Heart left ventricle (tissue), 16 donors: ENCODE data around the gene ATAD3B. TPM values are rescaled to one million over a fixed set of nuclear protein-coding genes. Genes with fewer than 3 reads are reported as not detected.
"Not testable (repeated sequence)": the region's sequence is repeated elsewhere in the genome, so short reads cannot be mapped to it uniquely, and the experiment has no call there.

Source experiments
- ATAC-seq, 4 donors: fragments of 200-7000 bp; cut with Tn5 transposase; one replicate each; pipeline ENCODE4 v1.9.1; 2020 to 2022; ENCODE audit warnings: moderate library complexity in 4 of 4, mild to moderate bottlenecking in 3 of 4, moderate number of reproducible peaks in 1 of 4
- DNase-seq, 5 donors: peaks; one replicate each; pipeline ENCODE4 v3.0.0-alpha.2; 2020
- H3K27ac ChIP-seq, 12 donors: fragments of 200-600 bp; sonication (generic) in 4 of 12; one replicate each; pipeline versions ENCODE4 v1.5.0 to v1.8.0; 2016 to 2022; ENCODE audit warnings: mild to moderate bottlenecking in 2 of 12
- H3K27me3 ChIP-seq, 9 donors: fragments of 200-600 bp; sonication (generic) in 2 of 9; one replicate each; pipeline versions ENCODE4 v1.5.1 to v1.8.0; 2016 to 2022; ENCODE audit warnings: mild to moderate bottlenecking in 3 of 9
- H3K36me3 ChIP-seq, 9 donors: fragments of 200-600 bp; sonication (generic) in 2 of 9; one replicate each; pipeline versions ENCODE4 v1.5.0 to v1.8.0; 2018 to 2022; ENCODE audit warnings: mild to moderate bottlenecking in 2 of 9
- H3K4me1 ChIP-seq, 12 donors: fragments of 200-600 bp; sonication (generic) in 4 of 12; one replicate each; pipeline versions ENCODE4 v1.5.0 to v1.8.0; 2016 to 2022; ENCODE audit warnings: mild to moderate bottlenecking in 3 of 12
- H3K4me3 ChIP-seq, 12 donors: fragments of 200-600 bp; sonication (generic) in 4 of 12; one replicate each; pipeline versions ENCODE4 v1.5.0 to v1.8.0; 2017 to 2022; ENCODE audit warnings: mild to moderate bottlenecking in 9 of 12, moderate library complexity in 4 of 12
- H3K9me3 ChIP-seq, 12 donors: fragments of 200-600 bp; sonication (generic) in 4 of 12; one replicate each; pipeline versions ENCODE4 v1.5.0 to v1.8.0; 2016 to 2022; ENCODE audit warnings: mild to moderate bottlenecking in 1 of 12
- POLR2A ChIP-seq, 2 donors: fragments of 450-650 bp; IDR thresholded peaks; one replicate each; pipeline ENCODE4 v1.6.1; 2017; ENCODE audit warnings: antibody characterized with exemption in 2 of 2, mild to moderate bottlenecking in 2 of 2, moderate library complexity in 2 of 2
- WGBS, 4 donors: extraction: QIAGEN DNeasy Blood & Tissue Kit in 2 of 4; methylation state at CpG; one replicate each; pipeline versions ENCODE4 v1.1.5 to v1.1.7; 2013 to 2018; 5-methylcytosine and 5-hydroxymethylcytosine counted together
- intact Hi-C, 10 donors: fragments of 100-400 bp; cut with DNase I; formaldehyde crosslinking; loops; one replicate each; pipeline versions ENCODE4 v1.11.1 to v1.14.2; 2022
- polyA plus RNA-seq, 2 donors: library from polyadenylated mRNA; stranded (reverse); fragments of 200-250 nt; gene quantifications; one replicate each; pipeline ENCODE4 v1.2.3, GENCODE V29; 2013
- total RNA-seq, 9 donors: library from RNA; depleted of rRNA in 2 of 9; stranded (reverse); fragments of >200 nt in 2 of 9; fragmentation: NEBNext Ultra II Directional in 3 of 9; extraction: Animal tissue kit (Norgen Biotek cat#: 25700) in 3 of 9; gene quantifications; one replicate each; pipeline versions ENCODE4 v1.1.0 to v1.2.4, GENCODE V29; 2016 to 2023
- TF ChIP-seq, protein P1 (sequence below), 12 donors: fragments of 200-600 bp; sonication (generic) in 4 of 12; IDR thresholded peaks; one replicate each; pipeline versions ENCODE4 v1.5.0 to v1.8.0; 2018 to 2022; ENCODE audit warnings: antibody characterized with exemption in 12 of 12, mild to moderate bottlenecking in 5 of 12
- donor health status: ischemic (EF 13 %, LVEDD 7.1; RV severe dilation, severe dysfunction).
- donor health status: healthy with polysubstance abuse.
- donor health status: DM: no; HTN: yes; CAD: no.
- donor health status: DM: no; HTN: no; CAD: no.
- donor health status: ischemic (EF 25% LVEDD 6.9; RV normal size, moderate dysfunction).
- donor health status: ischemic (EF 25% LVEDD 5.7; RV mildly dilated, moderate dysfunction).
- donor health status: healthy.
- donor health status: DM: yes; HTN: yes; CAD: no.
- donor health status: ischemic (EF 35%, LVEDD 5.7; RV mildly dilated, moderate dysfunction).
- donor health status: nonischemic (EF 11% LVEDD 7.7; RV severe dilation, severe dysfunction).
- donor health status: DM: yes; HTN: yes; CAD: no.
- donor health status: PGD.
- donor health status: ischemic (EF 29% LVEDD 5.4; RV normal size, mild dysfunction).
- donor health status: nonischemic (EF 23%, LVEDD 6.1; RV moderate dilation, normal function).

Gene ATAD3B
- total and polyA plus RNA-seq, 11 donors: 2.2 to 15.6 (median 7.0) TPM

DNA sequence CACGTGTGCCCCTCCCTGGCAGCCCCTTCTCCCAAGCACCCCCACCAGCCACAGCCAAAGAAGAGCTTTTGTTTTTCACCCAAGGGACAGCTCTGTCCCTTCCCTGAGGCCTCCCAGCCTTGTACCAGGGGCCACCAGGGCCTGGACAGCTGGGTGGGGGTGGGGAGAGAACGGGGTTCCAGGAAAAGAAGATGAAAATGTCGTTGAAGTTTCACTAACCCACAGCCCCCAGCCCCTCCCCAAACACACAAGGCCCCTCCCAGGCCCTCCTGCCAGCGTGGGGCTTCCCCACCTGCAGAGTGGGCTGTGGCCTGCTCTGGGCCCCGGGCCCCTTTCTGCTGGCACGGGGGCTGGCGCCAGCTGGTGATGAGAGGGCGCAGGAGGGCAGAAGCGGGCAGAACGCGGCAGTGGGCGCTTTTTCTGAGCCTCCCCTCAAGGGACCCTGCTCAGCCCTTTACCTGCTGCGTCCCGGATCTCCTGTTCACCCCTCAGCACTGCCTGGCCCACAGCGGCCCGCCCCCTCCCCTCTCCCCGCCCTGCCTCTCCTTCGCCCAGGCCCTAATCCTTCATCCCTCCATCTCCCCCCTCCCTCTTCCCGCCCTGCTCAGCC is 45.0 kb upstream of the ATAD3B start:
- peak in 2 of 5 donors; percentile 15 to 64 for DNase-seq
- Histone ChIP-seq H3K27ac (peak overlapping the region in 1 of 12 donors; percentile 26), H3K27me3 (peaks cover 0 to 14% (median 0%) of the 10 kb centered on the region in 9 donors), H3K4me1 (peaks cover 0 to 38% (median 27%) of the 10 kb centered on the region in 12 donors), H3K4me3 (no peak overlapping the region), H3K36me3 (no peaks in the 10 kb centered on the region), H3K9me3 (no peaks in the 10 kb centered on the region)
- 44 to 68% (median 62%) methylated on average over 7 to 19 of the region's 19 CpGs for WGBS, 4 donors
- TF ChIP-seq POLR2A (IDR thresholded peaks at IDR 0.05): no peak
- intact Hi-C loops: no loop called here
- ATAC-seq: no peak

DNA sequence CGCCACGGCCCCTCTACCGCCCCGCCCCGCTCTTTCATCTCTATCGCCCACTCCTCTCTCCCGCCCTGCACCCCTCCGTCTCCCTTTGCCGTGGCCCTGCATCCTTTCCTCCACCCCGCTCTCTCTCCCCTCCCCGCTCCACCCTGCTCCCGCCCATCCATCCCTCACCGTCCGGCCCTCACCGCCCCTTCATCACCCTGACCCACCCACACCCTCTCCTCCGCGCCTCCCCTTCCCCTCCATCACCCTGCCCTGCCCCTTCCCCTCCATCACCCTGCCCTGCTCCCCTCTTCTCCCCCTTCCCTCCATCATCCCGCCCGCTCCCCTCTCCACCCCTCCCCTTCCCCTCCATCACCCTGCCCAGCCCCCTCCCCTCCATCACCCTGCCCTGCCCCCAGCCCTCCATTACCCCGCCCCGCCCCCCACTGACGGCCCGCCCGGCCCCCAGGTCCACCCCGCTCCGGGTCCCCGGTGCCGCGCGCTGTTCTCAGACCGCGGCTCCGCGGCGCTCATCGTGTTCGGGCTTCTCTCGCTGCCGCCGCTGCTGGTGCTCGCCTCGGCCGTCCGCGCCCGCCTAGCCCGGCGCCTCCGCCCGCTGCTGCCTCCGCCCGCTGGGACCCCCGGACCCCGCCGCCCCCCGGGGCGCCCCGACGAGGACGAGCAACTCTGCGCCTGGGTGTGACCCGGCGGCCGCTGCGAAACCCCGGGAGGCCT is 44.3 kb upstream of the ATAD3B start:
- 10 to 60% (median 25%) methylated on average over 19 to 66 of the region's 66 CpGs for WGBS, 4 donors
- TF ChIP-seq POLR2A (IDR thresholded peaks at IDR 0.05): no peak
- TF ChIP-seq, protein P1, sequence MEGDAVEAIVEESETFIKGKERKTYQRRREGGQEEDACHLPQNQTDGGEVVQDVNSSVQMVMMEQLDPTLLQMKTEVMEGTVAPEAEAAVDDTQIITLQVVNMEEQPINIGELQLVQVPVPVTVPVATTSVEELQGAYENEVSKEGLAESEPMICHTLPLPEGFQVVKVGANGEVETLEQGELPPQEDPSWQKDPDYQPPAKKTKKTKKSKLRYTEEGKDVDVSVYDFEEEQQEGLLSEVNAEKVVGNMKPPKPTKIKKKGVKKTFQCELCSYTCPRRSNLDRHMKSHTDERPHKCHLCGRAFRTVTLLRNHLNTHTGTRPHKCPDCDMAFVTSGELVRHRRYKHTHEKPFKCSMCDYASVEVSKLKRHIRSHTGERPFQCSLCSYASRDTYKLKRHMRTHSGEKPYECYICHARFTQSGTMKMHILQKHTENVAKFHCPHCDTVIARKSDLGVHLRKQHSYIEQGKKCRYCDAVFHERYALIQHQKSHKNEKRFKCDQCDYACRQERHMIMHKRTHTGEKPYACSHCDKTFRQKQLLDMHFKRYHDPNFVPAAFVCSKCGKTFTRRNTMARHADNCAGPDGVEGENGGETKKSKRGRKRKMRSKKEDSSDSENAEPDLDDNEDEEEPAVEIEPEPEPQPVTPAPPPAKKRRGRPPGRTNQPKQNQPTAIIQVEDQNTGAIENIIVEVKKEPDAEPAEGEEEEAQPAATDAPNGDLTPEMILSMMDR (IDR thresholded peaks at IDR 0.05): no peak
- Histone ChIP-seq H3K27ac (peak overlapping the region in 5 of 12 donors; percentile 26 to 96 (median 43)), H3K36me3 (no peaks in the 10 kb centered on the region), H3K4me1 (peaks cover 2 to 43% (median 34%) of the 10 kb centered on the region in 12 donors), H3K27me3 (peaks cover 0 to 14% (median 0%) of the 10 kb centered on the region in 9 donors), H3K9me3 (no peaks in the 10 kb centered on the region), H3K4me3 (peak overlapping the region; percentile 10 to 63 (median 50))
- ATAC-seq (no peak), DNase-seq (peak in 3 of 5 donors; percentile 30 to 67 (median 50))
- intact Hi-C loops: no loop called here

DNA sequence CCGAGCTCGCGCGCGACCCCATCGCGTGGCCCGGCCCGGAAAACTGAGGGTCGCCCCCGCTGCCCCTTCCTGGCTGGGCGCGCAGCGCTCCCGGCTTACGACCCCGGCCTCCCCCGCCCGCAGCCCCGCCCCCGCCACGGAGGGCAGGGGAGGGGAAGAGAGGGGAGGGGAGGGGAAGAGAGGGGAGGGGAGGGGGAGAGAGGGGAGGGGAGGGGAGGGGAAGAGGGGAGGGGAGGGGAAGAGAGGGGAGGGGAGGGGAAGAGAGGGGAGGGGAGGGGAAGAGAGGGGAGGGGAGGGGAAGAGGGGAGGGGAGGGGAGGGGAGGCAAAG is 43.8 kb upstream of the ATAD3B start:
- H3K9me3 ChIP-seq: no peaks in the 10 kb centered on the region
- DNase-seq (no peak), ATAC-seq (no peak)
- TF ChIP-seq, protein P1 (IDR thresholded peaks at IDR 0.05): no peak
- no peak for TF ChIP-seq POLR2A (IDR thresholded peaks at IDR 0.05)
- H3K27me3 ChIP-seq: peaks cover 0 to 14% (median 0%) of the 10 kb centered on the region in 9 donors
- no peaks in the 10 kb centered on the region for H3K36me3 ChIP-seq
- H3K4me3 ChIP-seq: peak overlapping the region; percentile 10 to 63 (median 50)
- peak overlapping the region in 5 of 12 donors; percentile 26 to 96 (median 43) for H3K27ac ChIP-seq
- intact Hi-C loops: no loop called here
- H3K4me1 ChIP-seq: peaks cover 7 to 49% (median 39%) of the 10 kb centered on the region in 12 donors
- 0 to 1% (median 0%) methylated on average over 6 to 21 of the region's 22 CpGs; no CpG with 5 or more reads in 1 of the 4 donors for WGBS, 4 donors

DNA sequence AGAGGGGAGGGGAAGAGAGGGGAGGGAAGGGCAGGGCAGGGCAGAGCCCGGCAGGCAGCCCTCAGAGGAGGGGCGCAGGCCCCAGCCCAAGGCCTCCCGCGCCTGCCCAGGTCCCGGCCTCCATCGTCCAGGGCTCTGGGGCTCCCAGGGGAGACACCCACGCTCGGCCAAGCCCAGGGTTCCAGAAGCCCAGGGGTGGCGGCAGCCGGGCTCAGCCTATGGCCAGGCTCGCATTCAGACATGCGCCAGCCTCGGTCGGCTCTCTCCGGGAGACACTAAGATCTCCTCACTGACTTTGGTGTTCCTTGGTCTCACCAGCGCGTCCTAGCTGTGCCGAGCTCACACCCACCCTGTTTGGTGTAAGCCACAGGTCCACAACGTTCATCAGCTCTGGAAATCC is 43.4 kb upstream of the ATAD3B start:
- peak overlapping the region in 4 of 12 donors; percentile 40 to 96 (median 51) for H3K27ac ChIP-seq
- H3K27me3 ChIP-seq: peaks cover 0 to 14% (median 0%) of the 10 kb centered on the region in 9 donors
- 75 to 78% (median 77%) methylated on average over 19 of the region's 19 CpGs for WGBS, 4 donors
- TF ChIP-seq, protein P1 (IDR thresholded peaks at IDR 0.05): no peak
- no peak for TF ChIP-seq POLR2A (IDR thresholded peaks at IDR 0.05)
- DNase-seq (peak in 2 of 5 donors; percentile 24 to 64), ATAC-seq (no peak)
- H3K4me3 ChIP-seq: no peak overlapping the region
- intact Hi-C loops: no loop called here
- peaks cover 8 to 52% (median 43%) of the 10 kb centered on the region in 12 donors for H3K4me1 ChIP-seq
- no peaks in the 10 kb centered on the region for H3K9me3 ChIP-seq
- no peaks in the 10 kb centered on the region for H3K36me3 ChIP-seq

DNA sequence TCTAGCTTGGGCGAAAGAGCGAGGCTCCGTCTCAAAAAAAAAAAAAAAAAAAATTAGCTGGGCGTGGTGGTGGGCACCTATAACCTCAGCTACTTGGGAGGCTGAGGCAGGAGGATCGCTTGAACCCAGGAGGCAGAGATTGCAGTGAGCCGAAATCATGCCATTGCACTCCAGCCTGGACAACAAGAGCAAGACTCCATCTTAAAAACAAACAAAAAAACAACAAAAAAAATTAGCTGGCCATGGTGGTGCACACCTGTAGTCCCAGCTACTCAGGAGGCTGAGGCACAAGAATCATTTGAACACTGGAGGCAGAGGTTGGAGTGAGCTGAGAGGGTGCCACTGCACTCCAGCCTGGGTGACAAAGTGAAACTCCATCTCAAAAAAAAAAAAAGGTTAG is 42.6 kb upstream of the ATAD3B start:
- H3K9me3 ChIP-seq, H3K4me3 ChIP-seq, H3K36me3 ChIP-seq, DNase-seq, intact Hi-C loops, ATAC-seq: not testable (repeated sequence)
- 93 to 97% (median 95%) methylated on average over 6 of the region's 6 CpGs for WGBS, 4 donors
- H3K27me3 ChIP-seq: peaks cover 0 to 21% (median 0%) of the 10 kb centered on the region in 9 donors
- H3K4me1 ChIP-seq: peaks cover 8 to 60% (median 51%) of the 10 kb centered on the region in 12 donors
- peak overlapping the region in 5 of 12 donors; percentile 73 to 96 (median 92) for H3K27ac ChIP-seq
